GM21619 (cell line): ENCODE results near the gene WDFY2.
A peak's percentile ranks its signal among the peaks of the same experiment; 100 is the strongest.
"Not testable (repeated sequence)": the region's sequence is repeated elsewhere in the genome, so short reads cannot be mapped to it uniquely, and the experiment has no call there.

Source experiments
- ATAC-seq: cut with Tn5 transposase; IDR thresholded peaks from one replicate; pipeline ENCODE4 v1.9.1; 2021; ENCODE audit not compliant: unreplicated experiment

WDFY2 gene

DNA sequence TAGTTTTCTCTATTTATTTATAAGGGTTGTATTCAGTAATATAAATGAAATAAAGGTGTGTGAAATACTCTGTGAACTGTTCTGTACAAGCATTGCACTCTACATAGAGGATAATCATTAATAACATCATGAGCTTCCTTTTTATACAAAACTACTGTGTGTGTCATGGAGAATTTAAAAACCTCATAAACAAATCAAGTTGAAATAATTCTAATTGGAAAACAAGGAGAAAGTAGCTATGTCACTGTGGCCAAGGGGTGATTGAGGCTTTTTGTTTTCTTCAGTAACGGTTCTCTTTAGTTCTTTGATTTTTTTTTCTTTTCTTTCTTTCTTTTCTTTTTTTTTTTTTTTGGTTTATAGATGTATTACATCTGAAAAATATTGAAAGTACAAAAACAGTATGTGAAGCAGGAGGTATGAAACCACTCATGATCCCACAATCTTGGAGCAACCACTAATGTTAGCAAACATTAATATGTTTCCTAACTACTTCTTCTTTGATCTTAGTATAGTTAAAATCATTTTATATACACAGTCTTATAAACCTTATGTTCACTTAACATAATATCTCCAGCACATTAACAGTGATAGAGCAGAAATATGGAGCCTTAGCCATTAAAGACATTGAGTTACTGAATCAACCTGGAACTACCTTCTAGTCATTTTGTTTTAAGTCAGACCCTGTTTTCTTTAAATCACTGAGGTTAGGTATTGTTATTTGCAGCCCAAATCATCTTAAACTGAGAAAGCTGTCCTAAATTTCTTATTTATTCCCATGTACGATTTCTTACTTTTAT, 45.4 kb downstream of the WDFY2 start:
- no peak for ATAC-seq

DNA sequence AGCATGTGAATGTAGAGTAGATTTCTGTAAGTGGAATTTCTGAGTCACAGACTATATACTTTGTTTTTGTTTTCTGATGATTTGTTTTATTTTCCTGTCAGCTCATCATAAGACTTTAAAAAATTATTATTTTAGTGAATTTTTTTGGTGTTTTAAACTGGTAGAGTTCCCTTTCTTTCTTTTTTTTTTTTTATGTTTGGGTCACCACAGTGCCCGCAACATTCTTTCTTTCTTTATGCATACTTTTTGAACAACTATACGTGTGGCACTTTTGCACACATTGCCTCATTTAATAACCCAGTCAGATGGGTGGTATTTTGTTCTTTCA, 46.0 kb downstream of the WDFY2 start:
- no peak for ATAC-seq

DNA sequence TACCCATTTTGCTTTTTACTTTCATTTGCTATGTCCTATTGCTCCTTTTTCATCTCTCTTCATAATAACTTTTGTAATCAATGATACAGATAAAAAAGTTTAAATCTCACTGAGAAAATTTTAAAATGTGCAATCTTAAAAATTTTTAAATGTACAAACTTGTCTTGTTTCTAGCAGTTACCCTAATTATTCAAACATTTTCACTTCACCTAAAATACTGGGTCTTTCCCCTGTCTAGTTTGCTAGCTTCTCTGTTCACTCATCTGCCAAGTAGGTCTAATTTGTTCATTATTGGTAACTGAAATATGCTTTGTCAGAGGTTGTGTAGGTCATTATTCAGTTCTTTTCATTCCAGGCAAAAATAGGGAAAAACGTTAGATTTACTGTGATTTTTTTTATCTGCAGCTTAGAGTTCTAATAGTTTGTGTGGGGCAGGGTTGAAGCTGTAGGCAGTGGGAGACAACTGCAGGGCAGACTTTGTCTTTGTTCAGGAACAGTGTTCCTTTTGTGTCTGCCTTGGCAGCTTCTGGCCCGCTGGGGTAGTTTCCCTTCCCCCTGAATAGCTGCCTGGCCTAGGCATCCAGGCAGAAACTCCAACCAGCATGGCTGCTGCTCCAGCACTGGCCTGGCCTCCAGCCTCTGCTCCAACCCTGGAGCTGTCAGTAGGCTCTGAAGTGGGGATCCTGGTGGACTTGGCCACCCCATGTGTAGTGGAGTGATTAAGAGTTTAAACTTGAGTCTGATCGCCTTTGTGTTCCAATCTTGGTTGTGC, 48.5 kb downstream of the WDFY2 start:
- no peak for ATAC-seq

DNA sequence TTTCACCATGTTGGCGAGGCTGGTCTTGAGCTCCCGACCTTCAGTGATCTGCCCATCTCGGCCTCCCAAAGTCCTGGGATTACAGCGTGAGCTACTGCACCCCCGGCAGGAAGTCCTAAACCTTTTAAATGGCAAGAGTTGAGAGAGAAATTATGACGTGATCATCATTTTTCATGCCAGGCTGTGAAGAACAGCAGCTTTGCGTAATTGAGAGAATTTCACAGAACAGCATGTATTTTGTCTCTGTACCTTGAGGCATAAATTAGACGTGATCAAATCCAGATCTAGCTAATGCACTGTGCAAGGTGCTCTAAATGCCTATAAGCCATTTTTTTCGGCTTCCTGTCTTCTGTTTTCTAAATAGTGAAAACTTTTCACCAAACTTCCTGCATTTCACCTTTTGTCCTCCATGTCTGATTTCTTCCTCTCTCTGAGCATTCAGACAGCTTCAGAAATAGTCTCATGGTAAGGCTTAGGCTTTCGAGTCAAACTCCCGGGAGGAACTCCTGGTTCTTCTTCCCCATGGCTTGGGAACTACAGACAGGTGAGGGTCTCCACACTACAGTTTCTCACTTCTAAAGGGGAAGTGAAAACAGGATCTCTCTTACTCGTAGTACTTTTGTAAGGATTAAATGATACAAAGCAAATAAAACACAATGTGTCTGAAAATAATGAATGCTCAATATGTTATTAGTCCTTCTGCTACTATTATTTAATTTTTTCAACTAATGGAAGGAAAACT, 51.0 kb downstream of the WDFY2 start:
- ATAC-seq = no peak

DNA sequence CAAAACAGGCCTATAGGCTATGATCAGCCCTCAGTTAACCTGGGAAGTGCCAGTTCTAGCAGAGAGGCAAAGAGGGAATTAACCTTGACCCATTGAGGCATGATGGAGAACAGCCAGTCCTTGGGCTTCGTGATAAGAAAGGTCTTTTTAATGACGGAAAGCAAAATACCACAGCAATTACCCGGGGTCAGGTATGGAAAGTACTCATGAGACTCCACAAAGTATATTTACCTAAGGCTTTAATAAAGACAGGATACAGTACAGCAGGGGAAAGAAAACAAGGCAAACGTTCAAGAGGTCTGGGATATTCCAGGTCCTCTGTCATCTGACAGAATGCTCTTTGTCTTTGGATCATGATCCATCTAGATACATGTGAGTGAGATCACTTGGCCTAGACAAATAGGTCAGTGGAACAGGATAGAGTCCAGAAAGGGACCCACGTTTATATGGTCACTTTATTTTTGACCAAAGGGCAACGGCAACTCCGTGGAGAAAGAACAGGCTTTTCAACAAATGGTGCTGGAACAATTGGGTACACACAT, 52.2 kb downstream of the WDFY2 start:
- no peak for ATAC-seq

DNA sequence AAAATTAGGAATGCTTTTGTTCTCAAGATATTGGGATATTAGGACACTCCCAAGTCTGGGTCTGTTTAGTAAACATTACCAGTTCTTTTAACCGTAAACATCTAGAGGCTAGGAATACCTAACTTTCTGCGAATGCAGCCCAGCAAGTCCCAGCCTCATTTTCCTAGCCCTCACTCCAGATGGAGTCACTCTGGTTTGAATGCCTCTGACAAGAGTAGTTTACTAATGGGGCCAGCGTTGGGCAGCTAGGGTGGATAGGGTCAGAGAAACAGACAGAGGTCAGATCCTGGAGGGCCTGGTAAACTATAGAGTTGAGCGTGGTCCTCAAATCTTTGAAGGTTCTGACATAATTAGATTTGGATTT, 53.6 kb downstream of the WDFY2 start:
- no peak for ATAC-seq

DNA sequence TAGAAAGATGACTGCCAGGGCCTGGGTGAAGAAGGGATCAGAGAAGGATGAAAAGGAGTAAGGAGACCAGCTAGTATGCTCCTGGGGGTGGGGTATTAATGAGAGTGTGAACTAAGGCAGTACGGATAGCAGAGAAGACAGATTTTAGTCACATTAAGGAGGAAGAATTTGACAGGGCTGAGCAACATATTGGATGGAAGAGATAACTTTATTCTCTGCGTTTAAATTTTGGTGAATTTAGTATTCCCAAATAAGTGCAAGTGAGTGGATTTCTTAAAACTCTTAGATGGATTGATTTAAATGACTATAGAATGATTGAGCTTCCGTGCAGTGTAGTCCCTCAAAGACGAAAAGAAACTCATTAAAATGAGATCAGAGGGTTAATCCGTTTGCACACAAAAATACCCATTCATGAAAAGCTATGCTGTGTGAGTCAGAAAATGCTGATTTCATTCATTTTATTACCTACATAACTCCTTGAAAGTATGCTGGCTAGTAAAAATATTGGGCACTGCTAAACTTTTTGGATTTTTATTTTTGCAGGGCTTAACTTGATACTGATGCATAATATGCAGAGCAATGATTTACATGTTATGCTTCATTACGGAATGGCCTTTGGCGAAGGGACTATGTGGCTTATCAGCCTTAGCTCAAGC, 54.1 kb downstream of the WDFY2 start:
- ATAC-seq = no peak

DNA sequence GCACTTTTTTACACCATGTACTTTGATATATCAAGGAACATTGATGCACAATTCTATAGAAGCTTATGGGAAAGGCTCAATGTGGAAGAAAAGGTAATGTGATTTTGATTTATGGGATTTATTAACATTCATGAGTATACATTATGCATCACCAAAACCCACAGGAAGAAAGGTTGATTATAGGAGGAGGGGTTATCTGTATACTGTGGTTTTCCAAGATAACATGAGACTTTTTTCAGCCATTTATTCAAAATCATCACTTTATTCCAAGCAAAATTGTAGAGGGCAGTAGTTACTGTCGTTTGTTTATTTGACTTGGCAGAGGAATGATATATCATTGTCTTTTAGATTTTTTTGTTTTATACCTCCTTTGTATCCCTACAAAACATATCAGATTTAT, 54.9 kb downstream of the WDFY2 start:
- no peak for ATAC-seq

DNA sequence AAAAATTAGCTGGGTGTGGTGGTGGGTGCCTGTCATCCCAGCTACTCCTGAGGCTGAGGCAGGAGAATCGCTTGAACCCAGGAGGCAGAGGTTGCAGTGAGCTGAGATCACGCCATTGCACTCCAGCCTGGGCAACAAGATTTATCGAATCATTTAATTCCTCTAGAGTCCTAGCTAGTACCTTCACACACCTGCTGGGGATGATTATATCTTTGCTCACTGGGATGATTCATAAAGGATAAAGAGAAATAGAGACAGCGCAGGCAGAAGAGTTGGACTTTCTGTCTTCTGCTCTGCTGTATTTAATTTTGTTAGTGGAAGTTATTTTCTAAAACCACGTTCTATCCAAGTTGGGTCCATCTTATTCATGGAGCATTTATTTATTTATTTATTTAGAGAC, 56.4 kb downstream of the WDFY2 start:
- ATAC-seq = not testable (repeated sequence)

DNA sequence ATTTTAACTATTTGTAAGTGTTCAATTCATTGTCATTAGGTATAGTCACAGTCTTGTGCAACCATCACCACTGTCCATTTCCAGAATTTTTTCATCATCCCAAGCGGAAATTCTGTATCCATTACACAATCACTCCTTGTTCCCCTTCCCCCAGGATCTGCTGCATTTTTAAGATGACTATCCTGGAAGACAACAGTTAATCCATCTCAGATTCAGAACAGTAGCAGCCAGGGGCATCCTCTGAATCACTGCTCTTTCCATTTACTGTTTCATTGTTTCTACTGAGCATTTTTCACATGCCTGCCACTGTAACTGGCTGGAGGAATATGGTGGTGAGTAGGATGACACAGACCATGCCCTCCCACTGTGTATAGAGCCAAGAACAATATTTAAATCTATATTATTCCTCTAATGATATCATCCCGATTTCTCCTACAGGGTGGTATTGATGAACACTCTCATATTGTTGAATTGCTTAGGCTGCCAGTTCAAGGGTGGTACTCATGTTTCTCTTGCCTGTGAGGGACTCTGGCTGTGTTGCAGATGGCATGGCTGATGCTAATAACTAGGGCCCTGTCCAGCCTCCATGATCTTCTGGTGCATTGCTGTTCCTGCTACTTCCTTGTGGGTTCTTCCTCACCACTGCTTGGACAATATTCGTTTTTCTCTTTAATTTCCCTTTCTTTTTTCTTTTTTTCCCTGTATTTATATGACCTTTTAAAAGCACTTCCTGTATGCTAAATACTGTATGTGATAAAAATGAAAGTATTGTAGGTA, 59.0 kb downstream of the WDFY2 start:
- no peak for ATAC-seq

DNA sequence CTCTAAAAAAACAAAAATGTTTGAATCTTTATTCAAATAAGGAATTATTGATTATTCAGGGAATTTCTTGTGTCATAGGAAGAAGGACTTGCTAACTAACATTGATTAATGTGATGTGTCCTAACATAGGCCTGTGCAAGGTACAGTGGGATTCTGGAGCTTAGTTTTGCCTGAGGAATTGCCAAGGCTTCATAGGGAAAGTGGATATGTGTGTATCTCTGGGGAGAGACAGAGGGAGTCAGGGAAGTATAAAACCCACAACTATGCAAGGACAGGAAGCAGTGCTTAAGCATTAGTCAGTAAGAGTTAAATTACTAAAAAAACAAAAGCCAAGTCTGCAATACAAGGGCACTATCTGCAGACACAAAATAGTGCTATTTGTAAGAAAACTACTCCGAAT, 59.6 kb downstream of the WDFY2 start:
- no peak for ATAC-seq

DNA sequence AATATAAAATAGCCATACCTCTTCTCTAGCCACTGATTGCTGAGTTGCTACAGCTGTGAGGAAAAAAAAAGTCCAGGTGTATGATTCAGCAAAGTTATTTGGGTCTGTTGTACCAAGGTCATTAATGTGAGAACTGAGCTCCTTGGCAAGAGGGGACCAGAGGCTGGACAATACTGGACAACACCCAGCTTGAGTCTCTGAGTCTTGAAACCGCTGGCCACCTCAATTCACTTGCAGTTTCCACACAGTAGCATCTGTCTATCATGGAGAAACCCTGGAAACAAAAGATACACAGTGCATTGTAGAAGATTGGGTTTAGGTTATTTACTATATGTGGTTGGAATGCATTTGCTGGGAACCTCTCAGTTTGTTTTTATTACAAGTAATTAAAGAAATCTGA, 60.4 kb downstream of the WDFY2 start:
- ATAC-seq = peak; percentile 35

DNA sequence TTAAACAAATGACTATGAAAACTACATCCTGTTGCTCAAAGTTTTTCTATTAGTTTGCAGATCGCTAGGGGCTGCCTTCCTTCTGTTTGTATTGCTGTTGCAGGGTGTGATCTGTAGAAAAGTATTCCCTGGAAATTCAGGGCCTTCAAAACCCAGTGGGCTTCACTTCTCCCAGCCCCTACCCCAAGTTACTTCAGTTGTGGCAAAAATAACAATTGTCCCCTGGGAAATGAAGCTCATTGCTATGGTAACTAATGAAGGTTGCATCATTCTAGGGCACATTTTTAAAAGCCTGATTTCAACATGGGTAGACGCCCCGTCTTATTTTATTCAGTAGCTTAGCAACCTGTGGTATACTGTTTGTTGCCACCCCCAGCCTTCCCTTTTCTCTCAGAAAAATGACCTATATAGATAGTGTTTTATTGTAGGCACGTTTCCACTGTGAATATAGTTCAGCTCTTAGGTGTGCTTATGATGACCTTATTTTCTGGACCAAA, 60.9 kb downstream of the WDFY2 start:
- peak; percentile 46 for ATAC-seq

DNA sequence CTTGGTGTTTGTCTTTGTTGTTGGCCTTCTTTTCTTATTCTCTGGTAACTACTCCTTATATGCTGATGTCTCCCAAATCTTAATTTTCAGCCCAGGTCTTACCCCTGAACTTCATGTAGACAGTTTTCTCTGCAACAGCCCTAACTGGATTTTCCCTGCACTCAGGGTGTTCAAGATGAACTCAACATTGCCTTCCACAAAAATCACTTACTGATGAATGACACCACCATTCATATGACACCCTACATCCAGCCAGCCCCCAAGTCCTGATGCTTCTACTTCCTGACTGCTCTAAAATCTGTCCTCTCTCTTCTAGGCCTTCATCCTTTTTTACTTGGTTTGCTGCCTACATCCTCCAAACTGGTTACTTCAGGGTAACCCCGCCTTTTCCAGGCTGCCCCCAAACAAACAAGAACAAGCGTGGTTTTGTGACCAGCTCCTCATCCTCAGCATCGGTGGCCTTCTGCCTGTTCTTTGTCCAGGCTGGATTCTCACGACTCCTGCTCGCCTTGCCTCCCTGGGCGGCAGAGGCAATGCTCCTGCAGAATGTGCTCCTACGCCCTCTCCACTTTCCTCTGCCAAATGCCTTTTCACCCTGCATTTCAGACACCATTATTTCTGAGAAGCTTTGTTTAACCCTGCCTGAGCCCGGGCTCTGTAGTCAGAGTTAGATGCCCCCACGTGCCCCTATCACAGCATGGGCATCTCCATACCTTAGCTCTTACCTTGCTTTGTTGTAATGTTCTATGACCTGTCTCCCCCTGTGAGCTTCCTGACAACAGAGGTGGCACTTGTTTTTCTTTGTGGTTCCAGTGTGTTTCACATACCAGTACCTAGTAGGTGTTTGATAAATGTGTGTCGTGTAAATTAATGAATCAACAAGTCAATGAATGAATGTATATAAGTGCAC, 61.8 kb downstream of the WDFY2 start:
- ATAC-seq = no peak

DNA sequence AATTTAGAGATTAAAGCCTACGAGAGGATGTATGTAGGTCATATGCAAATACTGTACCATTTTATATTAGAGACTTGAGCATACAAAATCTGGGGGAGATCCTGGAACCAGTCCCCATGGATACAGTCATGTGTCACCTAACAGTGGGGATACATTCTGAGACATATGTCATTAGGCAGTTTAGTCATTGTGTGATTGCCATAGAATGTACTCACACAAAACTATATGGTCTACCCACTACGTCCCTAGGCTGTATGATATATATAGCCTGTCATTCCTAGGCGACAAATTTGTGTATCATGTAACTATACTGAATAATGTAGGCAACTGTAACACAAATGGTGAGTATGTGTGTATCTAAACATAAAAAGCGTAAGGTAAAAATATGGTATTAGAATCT, 62.8 kb downstream of the WDFY2 start:
- no peak for ATAC-seq

DNA sequence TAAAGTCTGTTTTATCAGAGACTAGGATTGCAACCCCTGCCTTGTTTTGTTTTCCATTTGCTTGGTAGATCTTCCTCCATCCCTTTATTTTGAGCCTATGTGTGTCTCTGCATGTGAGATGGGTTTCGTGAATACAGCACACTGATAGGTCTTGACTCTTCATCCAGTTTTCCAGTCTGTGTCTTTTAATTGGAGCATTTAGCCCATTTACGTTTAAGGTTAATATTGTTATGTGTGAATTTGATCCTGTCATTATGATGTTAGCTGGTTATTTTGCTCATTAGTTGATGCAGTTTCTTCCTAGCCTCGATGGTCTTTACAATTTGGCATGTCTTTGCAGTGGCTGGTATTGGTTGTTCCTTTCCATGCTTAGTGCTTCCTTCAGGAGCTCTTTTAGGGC, 67.9 kb downstream of the WDFY2 start:
- not testable (repeated sequence) for ATAC-seq

DNA sequence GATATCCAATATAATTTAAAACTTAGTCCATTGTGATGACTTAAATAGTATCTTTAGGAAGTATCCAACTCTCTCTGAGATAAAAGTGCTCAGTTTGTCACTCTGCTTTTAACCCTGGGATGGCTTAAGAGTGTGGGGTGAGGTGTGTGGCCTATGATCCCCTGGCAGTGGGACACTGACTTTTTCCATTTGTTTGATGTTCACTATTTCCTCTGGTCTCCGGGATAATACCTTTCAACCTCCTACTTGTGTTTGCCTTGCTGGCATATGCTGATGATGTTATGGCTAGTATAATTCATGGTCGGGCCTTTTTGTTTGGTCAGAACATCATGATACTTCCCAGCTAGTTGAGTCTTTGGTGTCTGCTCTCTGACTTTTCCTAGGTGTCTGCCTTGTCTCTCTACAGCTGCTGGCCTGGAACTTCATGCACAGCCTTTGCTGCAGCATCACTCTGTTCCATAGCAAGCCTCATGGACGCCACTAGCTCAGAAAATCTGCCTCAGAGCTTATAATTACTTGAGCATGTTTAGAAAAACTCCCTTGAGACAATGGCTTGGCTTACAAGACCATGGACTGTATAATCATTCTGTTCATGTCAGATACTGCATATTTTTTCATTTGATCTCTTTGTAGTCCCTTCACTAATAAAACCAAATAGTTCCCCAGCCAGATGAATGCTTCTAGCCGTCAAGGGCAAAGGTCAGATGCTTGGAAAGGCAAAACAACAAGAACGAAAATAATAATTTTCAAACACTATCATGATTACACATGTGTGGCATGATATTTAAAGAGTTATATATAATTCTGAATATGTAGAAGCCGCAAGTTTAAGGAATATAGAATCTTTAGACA, 75.2 kb downstream of the WDFY2 start:
- no peak for ATAC-seq

DNA sequence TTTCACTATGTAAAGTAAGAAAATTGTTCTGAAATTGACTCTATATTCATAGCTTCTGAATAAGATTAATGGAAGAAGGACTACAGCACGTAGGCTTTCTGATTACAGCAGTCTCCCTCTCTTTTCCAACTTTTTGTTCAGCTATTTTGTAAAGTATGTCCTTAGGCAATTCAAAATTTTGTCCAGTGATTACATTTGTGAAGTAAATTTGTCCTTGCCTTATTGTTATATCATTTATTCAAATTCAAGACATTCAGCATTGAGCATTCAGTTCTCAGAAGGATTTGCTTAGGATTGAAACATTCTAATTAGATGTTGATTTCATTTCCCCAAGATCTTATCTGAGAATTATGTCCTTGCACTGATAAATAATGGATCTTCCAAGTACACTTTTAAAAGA, 76.6 kb downstream of the WDFY2 start:
- ATAC-seq = no peak
